ENCODE measurements around the gene ABHD16B.

The ABHD16B gene

DNA sequence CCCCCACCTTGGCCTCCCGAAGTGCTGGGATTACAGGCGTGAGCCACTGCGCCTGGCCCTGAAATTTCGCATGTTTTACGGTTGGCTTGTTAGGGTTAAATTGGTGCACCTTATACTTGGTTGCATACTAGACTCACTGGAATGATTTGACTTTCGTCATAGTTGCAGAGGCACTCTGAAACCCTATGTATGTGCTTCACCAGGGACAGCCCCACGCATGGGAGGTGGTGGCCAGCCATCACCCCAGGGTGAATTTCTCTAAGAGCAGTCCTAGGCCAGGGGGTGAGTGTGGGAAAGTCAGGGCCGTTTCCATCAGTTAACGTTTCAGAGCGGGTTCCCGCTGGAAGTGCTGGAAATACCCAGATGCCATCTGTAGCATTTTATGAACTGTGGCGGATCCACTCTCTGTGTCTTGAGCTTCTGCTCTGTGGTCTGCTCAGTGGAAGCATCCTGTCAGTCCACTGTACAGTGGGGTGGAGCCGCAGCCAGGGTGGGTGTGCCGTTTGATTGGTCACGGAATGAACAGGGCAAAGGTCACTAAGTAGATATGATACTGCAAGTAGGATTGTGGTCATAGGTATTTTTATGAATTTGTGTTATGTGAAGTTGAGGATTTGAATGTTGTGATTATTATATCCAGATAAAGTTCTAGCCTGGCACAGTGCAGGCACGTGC, 46.8 kb downstream of the ABHD16B start:
- TF ChIP-seq, protein P1, sequence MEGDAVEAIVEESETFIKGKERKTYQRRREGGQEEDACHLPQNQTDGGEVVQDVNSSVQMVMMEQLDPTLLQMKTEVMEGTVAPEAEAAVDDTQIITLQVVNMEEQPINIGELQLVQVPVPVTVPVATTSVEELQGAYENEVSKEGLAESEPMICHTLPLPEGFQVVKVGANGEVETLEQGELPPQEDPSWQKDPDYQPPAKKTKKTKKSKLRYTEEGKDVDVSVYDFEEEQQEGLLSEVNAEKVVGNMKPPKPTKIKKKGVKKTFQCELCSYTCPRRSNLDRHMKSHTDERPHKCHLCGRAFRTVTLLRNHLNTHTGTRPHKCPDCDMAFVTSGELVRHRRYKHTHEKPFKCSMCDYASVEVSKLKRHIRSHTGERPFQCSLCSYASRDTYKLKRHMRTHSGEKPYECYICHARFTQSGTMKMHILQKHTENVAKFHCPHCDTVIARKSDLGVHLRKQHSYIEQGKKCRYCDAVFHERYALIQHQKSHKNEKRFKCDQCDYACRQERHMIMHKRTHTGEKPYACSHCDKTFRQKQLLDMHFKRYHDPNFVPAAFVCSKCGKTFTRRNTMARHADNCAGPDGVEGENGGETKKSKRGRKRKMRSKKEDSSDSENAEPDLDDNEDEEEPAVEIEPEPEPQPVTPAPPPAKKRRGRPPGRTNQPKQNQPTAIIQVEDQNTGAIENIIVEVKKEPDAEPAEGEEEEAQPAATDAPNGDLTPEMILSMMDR (IDR thresholded peaks at IDR 0.05; ENCODE audit: low read depth, low read length): no peak
- H3K4me3 ChIP-seq (ENCODE audit: low read depth, low read length): no peak overlapping the region

DNA sequence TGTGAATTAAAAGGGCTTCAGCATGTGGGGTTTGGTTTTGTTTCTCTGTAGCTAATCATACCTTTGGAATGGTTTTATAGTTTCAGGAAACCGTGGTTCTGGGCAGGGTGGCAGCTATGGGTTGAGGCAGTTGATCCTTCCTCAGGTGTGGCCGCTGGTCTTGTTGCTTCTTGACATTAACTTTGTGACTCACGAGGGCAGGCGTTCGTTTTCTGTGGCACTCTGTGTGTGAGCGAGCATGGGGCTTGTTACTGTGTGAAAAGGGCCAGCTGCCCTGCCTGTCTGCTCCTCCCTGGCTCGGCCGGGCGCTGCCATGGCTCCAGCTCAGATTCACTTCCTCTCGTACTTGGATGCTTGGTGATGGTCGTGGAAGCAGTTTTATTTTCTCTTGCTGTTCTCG, 49.9 kb downstream of the ABHD16B start:
- TF ChIP-seq, protein P1 (IDR thresholded peaks at IDR 0.05; ENCODE audit: low read depth, low read length): no peak
- H3K4me3 ChIP-seq (ENCODE audit: low read depth, low read length): no peak overlapping the region

Data from WI38 (cell line).